ENCODE measurements around the gene SCN3B.

The SCN3B gene, protein sequence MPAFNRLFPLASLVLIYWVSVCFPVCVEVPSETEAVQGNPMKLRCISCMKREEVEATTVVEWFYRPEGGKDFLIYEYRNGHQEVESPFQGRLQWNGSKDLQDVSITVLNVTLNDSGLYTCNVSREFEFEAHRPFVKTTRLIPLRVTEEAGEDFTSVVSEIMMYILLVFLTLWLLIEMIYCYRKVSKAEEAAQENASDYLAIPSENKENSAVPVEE

DNA sequence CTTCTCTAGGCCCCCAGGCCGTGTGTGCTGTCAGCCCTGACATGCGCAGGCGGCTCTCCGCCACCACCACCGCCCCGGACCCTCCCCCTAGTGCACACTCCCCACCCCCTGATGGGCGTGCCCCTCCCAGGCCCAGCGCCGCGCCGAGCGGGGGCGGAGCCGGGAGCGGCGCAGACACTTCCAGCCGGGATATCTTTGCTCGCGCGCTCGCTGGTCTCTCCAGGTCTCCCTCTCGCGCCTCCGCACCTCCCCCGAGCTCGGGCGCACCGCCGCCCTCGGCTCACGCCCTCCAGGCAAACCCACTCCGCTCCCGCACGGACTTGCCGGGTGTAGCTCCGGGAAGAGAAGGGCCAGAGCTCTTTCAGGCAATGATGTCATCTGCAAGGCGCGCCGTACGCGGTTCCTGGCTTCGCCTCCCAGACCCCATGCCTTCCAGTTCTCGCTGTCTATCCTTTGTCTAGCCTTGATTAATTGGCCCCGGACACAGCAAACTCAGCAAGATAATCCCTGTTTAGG is at the start of gene SCN3B:
Gene SCN3B (minus strand): TSS at position 59 of the 516 bp plus-strand sequence. CDS start 823 bp downstream, outside the sequence.
- DNase-seq: no peak

DNA sequence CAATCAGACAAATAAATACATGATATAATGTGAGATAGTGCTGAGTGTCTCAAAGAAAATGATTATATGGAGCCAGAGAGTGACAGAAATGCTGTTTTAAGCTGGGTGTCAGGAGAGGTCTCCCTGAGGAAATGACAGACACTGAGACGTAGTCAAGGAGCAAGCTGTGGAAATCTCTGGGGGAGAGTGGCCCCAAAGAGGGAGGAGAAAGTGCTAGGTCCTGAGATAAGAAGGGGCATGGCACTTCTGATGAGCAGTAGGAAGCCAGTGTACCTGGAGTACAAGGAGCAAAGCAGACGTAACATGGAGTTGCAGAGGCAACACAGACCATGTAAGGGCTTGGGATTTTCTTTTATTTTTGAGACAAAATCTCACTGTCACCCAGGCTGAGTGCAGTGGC is 48.3 kb upstream of the SCN3B start:
- no peak for DNase-seq

DNA sequence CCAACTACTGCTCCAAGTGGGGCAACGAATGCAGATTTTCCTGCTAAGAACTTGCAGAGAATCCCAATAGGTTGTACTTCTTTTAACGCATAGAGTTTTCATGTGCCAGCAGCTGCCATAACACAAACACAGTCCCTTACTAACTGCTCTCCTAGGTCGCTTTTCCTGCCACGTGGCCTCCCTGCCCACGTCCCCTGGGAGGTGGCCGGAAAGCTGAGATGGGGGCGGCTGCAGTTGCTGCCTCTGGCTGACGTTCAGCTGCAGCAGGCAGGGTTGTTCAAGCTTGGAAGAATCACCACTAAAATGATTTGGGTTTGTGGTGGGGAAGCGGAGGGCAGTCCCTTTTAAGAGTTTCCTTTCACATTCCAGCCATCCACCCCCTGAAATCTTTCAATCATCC is 47.7 kb upstream of the SCN3B start:
- no peak for DNase-seq

DNA sequence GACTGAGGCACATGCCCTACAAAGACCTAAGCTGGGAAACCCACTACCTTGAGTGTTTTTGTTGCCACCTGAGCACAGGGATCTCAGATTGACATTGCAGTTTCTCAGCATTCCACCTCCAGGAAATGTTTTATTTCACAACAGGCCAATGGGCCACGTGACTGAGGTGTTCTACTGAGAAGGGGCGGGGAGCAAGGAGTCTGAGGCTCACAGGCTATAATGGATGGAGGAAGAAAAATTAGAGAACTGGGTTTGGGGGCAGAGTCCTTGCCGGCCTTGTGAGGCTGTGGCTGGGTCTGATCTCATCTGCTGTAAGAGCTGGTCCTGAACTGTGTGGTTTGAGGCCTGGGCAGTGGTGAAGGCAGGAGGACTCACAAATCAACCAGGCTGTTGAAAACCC is 46.3 kb upstream of the SCN3B start:
- no peak for DNase-seq

DNA sequence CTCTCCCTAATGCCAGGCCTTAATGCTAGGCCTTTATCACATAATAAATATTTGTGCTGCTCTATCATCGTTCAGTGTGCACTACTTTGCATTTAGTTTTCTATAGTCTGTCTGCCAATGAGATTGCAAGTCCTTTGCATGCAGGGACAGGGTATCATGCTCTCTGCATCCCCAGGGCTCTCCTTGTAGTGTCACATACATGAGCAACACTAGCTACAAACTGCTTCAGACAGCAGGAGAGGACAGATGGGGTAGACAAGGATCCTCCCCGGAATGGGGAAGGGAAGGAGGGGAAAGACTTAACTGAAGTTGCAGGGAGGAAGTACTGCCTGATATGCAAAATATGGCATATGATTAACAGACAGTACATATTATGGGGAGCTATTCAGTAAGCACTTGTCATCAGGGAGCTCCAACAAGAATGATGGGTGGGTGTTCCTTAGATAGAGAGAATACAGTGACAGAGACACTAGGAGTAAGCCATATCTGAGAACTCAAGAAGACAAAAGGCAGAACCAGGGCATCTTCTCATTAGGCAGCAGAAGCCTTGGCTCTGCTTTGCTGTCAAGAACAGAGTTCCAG is 44.2 kb upstream of the SCN3B start:
- no peak for DNase-seq

DNA sequence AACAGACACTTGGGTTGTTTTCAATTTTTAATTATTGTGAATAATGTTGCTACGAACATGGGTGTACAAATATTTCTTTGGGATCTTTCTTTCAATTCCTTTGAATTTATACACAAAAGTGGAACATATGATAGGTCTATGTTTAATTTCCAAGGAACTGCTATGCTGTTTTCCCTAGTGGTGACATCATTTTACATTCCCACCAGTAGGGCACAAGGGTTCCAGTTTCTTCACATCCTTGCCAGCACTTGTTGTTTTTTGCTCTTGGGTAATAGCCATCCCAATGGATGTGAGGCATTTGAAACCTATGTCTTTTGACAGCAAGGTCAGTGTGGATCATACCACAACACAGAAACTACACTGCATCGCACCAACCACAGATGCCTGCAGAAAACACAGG is 41.8 kb upstream of the SCN3B start:
- no peak for DNase-seq

DNA sequence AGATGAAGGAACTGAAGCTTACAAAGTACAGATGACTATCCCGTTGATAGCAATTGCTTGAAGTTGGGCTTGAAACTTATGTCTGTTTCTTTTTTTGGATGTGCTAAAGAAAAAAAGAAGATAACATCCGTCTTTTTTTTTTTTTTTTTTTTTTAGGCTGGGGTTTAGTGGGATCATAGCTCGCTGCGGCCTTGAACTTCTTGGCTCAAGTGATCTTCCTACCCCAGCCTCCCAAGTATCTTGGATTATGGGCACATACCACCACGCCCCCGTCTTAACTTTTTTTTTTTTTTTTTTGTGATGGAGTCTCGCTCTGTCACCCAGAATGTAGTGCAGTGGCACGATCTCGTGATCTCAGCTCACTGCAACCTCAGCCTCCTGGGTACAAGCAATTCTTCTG is 40.8 kb upstream of the SCN3B start:
- DNase-seq: no peak

DNA sequence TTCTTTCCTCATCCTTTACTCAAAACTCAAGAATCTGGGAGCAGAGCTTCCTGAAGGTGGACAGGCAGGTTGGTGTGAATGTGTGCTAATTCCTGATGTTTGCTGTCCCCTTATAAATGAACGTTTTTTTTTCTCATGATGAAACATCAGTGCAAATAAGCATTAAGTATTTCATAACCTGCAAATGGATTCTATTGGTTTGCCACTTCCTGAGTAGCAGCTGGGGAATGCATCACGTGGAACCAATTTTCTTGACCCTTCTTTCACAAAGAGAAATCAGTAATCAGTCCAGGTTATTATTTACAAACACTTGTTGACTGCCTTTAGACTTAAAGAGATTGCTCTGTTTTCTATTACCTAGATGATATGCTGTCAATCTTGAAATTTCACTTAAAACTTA is 40.1 kb upstream of the SCN3B start:
- DNase-seq: no peak

DNA sequence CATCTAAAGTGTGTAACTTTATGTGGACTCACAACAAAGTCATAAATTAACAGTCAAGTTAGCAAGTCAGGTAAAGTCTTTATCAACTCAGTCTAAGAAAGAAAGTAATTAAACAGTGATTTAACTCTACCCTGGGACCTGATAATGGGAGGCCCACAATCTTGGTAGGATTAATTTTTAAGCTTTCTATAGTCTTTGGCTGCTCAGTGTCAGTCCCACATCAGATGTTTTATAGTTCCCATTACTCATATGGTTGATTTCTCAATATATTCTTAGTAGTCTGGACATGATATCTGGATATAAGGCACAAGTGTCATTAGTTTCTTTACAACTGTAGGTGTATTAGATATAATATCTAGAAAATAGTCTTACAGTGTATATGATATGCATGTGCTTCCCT is 38.5 kb upstream of the SCN3B start:
- DNase-seq: no peak

DNA sequence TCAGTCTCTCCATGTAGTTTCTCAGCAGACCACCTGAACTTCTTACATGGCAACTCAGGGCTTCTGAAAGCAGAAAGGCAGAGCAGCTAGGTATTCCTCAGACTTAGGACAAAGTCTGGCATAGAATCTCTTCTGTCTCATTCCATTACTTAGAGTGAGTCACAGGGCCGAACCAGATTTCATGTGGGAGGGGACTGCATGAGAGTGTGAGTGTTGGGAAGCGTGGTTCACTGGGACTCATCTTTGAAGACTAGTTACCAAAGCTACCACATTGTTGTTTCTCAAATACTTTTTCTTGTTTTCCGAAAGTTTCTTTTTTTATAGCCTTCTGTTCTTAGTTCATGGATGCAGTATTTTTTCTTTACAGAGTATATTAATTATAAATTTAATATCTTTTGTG is 36.1 kb upstream of the SCN3B start:
- DNase-seq: no peak

DNA sequence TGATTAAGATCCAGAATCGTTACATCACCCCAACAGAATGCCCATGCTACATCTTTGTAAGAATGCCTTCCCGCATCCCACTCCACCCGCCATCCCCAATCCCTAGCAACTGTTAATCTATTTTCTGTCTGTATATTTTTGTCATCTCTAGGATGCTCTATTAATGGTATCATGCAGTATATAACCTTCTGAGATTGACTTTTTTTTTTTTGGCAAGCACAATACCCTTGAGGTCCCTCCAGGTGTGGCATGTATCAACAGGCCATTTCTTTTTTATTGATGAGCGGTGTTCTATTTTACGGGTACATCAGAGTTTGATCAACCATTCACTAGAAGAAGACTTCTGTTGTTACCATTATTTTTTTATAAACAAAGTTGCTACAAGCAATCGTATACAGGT is 30.2 kb upstream of the SCN3B start:
- no peak for DNase-seq

DNA sequence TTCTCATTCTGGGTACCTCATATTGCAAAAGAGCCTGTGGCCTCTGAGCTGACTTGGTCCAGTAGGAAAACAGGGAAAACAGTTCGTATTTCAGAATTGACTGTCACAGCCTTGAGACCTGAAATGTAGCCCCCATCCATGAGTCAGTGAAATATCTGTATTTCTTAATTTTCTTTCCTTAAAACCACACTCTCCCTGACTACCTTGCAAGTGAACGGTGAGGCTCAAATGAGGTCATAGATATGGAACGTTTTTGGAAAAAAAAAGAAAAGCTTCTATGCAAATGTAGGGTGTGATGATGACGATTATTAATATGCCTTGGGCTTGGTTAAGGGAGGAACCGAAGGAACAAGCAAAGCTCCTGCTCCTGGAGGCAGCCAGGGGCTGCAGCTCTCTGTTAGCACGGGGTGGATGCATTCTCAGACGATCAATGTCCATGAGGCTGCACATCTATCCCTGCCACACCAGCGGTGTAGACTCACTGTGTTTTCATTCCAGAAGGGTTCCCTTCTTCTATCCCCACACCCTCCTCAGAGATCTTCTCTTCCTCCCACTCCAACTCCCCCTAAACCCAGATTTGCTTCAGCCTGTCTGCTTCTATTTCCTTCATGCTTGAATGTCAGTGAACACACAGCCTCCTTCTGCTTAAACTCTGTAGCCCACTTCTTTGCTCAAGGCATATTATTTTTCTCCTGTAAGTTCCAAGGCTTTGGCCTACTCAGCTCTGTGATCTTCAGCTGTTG is 29.2 kb upstream of the SCN3B start:
- DNase-seq: no peak

DNA sequence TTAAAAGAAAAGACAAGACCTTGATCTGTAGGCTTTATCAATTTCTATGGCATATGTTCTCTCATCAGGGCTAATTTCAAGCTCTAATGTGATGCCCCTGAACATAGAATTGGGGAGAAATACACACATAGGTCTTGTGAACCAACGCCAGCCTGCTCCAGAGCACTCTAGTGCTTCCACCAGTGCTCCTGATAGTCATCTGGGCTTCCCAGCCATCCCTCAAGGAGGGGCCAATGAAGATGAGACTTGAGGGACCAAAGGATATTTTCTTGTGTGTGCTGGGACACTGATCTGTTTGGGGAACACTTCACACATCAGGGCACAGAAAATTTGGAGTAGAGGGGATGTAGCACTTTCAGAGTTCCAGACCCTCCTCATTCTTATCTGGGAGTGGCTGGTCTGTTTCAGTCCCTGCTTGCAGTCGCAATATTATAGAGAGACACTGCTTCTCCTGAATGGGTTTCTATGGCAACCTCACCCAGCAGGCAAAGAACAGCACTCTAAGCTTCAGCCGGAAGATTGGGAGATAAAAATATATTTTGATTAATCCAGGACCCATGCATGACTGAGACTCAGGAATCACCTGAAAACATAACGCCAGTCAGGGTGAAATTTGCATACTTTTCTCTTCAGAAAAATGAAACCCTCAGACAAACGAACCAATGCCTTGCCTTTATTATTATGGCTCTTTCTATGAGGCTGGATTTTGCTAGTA is 28.4 kb upstream of the SCN3B start:
- DNase-seq: no peak

DNA sequence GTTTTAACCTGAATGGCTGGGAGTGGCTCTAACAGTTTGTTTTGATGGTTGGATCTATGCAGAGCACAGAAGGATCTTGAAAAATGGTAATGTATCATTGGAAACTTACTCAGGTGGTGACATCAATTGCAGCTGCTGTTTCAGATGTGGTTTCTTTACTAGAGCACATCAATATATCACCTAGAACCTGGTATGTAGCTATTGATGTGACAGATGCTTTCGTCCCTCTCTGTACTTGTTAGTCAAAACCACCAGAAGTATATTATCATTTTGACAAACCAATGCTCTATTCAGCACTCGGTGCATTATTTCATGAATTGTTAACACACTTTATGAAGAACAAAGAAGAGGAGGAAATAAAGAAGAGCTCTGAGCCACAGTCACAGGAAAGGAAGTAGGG is 26.6 kb upstream of the SCN3B start:
- DNase-seq: peak; percentile 17 to 37

DNA sequence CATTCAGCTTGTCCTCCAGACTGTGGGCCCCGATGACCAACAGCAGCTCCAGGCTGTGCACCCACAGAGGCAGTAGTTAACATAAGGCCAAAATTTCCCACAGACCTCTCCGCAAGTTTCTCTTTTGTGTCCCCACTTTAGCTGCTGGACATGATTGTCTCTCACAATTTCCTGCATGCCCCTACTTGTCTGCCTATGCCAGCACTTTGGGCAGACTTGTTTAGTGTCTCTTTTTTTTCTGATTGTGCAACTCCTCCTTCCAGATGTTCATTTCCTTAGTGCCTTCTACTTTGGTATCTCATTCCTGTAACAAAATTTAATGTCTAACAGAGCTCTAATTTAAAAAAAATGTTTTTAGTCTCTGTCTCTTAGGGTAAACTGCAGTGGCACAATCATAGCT is 23.8 kb upstream of the SCN3B start:
- no peak for DNase-seq

DNA sequence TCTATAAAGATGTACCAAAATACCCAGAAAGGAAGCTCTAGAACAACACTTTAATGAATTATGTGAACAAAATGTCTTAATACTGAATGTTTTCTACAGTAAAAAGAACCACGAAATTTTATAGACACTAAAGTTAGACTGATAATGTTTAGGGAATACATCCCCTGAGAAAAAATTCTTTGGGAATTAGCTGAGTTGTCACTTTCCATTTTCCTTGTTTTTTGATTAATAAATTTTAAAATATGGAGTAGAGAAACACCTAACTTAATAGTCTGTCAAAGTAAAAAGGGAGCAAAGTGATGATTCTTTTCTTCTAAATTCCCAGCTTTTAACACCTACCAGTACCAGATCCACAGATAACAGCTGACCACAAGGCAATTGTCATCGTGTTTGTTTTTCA is 23.1 kb upstream of the SCN3B start:
- no peak for DNase-seq

DNA sequence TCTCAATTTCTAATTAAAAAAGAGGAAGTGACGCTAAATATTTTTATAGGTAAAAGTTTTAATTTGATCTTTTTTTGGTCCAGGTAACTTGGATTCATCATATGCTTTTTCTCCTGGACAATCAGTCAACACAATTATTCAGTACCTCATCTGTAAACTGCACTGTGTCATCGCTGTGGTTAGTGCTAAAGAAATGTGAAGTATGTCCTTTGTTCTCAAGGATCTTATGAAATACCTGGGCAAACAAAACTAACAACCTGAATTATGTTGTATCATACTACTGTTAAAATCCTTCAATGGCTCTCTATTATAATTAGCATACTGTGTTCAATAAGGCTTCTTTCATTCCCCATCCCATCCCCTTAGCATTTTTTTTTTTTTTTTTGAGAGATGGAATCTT is 19.9 kb upstream of the SCN3B start:
- DNase-seq: no peak

DNA sequence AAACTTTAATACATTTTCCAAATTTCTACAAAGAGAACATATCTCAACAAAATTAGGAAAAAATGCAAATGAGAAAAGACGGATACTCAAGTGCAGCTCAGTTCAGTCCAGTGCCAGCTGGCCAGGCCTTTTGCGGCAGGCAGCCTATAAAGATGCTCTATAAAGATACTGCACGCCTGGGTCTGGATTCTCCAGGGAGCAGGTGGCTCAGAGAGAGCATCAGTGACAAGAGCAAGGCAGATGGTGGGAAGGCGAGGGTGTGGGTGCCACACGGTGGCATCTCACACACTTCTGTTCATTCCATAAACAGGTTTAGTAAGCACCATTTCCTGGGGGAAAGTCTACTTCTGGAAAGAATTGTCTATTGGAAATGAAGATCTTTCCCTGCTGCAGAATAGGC is 18.1 kb upstream of the SCN3B start:
- no peak for DNase-seq

DNA sequence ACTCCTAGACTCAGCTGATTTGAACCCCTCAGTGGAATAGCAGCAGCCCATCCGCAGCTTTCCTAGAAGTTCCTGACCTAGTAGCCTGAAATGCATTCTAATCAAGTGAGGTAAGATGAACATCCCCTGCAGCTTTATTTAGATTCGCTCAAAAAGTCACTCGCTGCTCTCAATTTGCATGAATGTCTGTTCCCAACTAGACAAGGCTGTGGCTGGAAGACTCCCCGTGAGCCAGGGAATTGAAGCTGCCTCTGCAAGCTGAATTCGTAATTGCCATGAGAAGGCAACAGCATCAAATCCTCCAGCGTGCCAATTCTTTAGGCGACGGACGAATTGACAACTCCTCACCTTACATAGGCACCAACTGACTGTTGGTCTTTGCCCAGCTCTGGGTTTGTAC is 17.1 kb upstream of the SCN3B start:
- DNase-seq: no peak

DNA sequence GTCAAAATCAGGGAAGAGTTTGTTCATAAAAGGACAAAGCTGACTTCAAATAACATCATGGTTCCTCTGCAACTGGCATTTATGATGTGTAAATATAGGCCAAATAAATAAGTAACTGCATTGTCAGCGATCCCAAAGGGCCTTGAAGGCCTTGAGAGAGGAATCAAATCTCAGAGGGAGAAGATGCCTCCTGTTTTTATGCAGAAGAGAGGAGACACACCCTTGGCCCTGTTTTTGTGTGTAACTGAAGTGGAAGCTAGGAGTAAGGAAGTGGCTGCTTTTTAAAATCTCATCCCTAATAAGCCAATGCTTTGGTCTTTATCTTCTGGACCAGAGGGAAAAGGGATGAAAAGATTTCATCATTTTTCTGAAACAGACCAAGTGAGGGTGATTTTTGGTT is 15.7 kb upstream of the SCN3B start:
- no peak for DNase-seq

DNA sequence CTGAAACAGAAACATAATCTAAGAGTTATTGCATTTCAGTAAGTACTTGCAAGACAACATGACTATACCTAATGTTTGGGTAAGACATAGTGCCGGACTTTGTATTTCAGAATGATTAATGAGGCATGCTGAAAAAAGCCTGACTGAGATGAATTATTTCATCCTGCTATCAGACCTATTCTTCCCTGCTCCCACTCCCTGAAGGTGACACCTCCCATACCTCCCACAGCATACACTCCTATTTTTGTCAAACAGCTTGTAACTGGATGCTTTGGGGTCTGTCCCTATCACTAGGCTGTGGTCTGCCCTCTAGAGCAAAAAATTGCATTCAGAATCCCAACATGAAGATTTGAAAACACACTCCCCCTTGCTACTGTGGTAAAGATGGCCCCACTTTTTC is 10.9 kb upstream of the SCN3B start:
- no peak for DNase-seq

DNA sequence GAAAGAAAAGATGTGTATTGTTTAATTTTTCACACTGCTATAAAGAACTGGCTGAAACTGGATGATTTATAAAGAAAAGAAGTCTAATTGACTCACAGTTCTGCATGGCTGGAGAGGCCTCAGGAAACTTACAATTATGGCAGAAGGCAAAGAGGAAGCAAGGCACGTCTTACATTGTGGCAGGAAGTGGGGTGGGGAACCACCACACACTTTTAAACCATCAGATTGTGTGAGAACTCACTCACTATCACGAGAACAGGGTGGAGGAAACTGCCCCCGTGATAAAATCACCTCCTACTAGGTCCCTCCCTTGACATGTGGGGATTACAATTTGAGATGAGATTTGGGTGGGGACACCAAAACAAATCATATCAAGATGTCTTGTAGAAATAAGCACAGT is 5.5 kb upstream of the SCN3B start:
- peak; percentile 13 to 16 for DNase-seq

DNA sequence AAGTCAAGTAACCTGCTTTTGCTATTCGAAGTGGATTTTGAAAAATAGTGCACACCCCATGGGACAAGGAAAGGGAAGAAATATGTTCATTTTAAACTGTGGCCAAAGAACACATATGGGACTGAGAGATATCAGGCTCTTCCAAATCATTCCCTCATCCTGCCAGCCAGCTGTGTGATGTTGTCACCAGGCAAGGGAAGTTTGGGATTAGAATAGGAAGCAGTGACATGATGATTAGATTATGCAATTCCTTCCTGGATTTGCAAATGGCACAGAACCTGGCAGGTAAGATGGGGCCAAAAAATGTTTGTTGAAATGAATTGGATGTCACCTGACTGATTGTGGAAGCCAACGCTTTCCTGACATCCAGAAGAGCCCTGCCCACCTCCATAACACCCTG is 4.9 kb upstream of the SCN3B start:
- DNase-seq: no peak

All from CD4-positive, alpha-beta T cell treated with Interleukin-4 for 1 hour (primary cell).